GM12892 (cell line): ENCODE results near the gene DEXI.
"Not testable (repeated sequence)": the region's sequence is repeated elsewhere in the genome, so short reads cannot be mapped to it uniquely, and the experiment has no call there.

ENCODE experiments used
- DNase-seq: peaks from one replicate; pipeline ENCODE4 v3.0.0; 2011; ENCODE audit not compliant: insufficient read length
- FAIRE-seq: peaks from 2 replicates; lab custom pipeline; 2011; peaks lifted over from hg19 to GRCh38; lab: Jason Lieb, UNC
- POLR2A ChIP-seq: IDR thresholded peaks from 2 replicates; pipeline ENCODE4 v1.6.1; 2011; ENCODE audit warnings: low read depth, low read length, control low read depth
- POLR2AphosphoS5 ChIP-seq: IDR thresholded peaks from 2 replicates; pipeline ENCODE4 v1.6.1; 2011; ENCODE audit warnings: low read depth, low read length, control low read depth
- TAF1 ChIP-seq: IDR thresholded peaks from 2 replicates; pipeline ENCODE4 v1.6.1; 2011; ENCODE audit warnings: low read depth, mild to moderate bottlenecking, control low read depth, low read length, borderline replicate concordance

DEXI gene

GRCh38 chr16:10931134-10931533, 11.1 kb downstream of the DEXI start:
- no peak for FAIRE-seq
- DNase-seq, result no peak
- no peak for TF ChIP-seq POLR2AphosphoS5

GRCh38 chr16:10930755-10931093, 11.5 kb downstream of the DEXI start:
- TF ChIP-seq TAF1 (no peak), POLR2AphosphoS5 (peak; percentile 56; the same call in 1 of the 2 replicates), POLR2A (no peak)
- DNase-seq (no peak), FAIRE-seq (no peak)

- FAIRE-seq (no peak), DNase-seq (no peak)
- TF ChIP-seq POLR2A (peak; percentile 60), TAF1 (no peak), POLR2AphosphoS5 (peak; percentile 77)
These were observed 12.2 kb downstream of the DEXI start for GRCh38 chr16:10929853-10930754.

DNA sequence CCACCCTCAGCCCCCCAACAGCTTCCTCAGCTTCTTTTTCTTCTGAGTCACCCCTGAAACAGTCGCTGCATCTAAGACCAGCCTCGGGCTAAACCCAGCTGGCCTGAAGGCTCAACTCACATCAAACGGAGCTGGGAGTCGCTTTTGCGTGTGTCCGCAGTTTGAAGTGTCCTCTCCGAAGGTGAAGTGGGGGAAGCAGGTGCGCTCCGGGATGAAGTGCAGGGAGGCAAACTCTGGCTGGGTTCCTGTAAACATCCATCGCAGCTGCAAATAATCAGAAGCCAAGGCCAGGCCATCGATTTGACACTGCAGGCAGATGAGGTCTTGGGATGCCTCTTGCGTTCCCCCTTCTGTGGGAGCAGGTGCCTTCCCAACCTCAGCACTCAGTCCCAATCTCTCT, 13.2 kb downstream of the DEXI start:
- not testable (repeated sequence) for FAIRE-seq, DNase-seq

DNA sequence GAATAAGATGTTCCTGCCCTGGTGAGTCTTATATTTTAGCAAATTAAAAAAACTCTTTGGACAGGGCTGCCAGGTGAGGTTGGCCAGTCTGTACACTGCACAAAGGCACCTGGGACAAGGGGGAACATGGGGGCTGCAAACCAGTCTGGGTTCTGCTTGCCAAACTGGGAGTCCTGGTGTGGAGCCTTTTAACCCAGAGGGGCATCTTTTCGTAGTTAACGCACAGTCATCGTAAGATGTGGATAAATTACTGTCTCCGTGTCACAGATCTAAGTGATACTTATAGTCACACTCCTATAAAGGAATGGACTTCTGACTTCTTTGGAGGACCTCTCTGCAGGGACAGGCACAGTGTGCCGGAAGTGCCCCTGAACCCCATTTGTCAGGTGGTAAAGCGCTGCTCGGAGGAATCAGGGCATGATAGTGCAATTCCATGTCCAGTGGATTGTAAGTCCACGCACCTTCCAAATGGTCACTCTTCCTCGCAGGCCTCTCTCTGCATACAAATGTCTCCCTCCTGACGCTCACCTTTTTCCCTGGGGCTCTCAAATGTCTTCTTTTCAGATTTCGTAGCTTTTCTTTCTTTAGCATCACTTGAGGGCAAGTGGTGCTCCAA, 14.7 kb downstream of the DEXI start:
- TF ChIP-seq POLR2A, result 0 out of 2 replicates have a peak, but pooled peaks have one; percentile 16
- TF ChIP-seq POLR2AphosphoS5, result peak; percentile 80
- TF ChIP-seq TAF1, result no peak
- FAIRE-seq (no peak), DNase-seq (no peak)

GRCh38 chr16:10926867-10927266, 15.4 kb downstream of the DEXI start:
- DNase-seq, result no peak
- peak; percentile 52; the same call in 1 of the 2 replicates for TF ChIP-seq POLR2AphosphoS5
- no peak for TF ChIP-seq TAF1
- no peak for FAIRE-seq

DNA sequence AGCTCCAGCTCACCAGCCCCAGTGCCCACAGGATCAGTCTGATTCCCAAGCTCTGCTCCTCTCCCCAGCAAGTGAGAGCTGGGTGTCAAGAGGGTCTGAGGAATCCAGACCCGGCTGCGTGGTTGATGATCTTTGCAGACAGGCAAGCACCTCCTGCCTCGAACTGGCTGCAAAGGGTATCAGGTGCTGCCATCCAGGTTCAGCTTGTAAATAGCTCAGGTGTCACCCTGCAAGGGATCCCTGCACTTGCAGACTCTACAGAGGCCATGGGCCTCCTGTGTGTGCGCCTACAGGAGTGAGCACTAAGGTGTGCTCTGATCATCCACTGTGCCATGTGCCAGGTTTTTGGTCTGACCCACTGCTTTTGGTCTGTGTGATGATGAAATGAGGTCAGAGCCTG, 16.2 kb downstream of the DEXI start:
- DNase-seq (no peak), FAIRE-seq (no peak)
- TF ChIP-seq TAF1 (no peak), POLR2AphosphoS5 (peak; percentile 80), POLR2A (peak; percentile 31; the same call in 1 of the 2 replicates)

DNA sequence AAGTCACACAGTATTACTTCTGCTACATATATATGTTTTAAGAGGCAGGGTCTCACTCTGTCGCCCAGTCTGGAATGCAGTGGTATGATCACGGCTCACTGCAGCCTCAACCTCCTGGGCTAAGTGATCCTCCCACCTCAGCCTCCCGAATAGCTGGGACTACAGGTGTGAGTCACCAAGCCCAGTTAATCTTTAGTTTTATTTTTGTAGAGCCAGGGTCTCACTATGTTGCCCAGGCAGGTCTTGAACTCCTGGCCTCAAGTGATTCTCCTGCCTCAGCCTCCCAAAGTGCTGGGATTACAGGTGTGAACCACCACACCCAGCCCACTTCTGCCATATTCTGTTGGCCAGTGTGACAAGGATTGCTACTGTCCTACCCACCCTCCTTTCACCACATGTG, 17.0 kb downstream of the DEXI start:
- FAIRE-seq, DNase-seq: not testable (repeated sequence)

DNA sequence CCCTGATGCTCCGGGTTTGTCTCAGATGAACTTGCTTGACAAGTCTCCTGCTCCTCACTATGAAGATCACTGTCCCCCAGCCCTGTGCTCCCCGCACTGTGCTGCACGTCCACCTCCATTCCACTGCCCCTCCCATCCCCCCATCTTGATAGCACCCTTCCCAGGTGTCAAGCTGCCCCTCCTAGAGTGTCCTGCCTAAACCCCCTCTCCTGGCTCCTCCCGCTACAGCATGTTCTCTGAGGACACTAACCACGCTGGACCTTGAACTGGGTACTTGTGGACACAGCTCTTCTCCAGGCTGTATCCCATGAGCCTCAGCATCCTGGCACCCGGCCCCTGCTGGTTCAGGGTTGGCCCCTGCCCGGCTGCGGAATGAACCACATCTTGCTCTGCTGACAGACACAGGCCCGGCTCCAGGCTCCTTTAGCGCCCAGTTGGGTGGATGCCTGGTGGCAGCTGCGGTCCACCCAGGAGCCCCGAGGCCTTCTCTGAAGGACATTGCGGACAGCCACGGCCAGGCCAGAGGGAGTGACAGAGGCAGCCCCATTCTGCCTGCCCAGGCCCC, 18.5 kb downstream of the DEXI start:
- no peak for FAIRE-seq
- TF ChIP-seq TAF1 (no peak), POLR2AphosphoS5 (no peak), POLR2A (no peak)
- no peak for DNase-seq

- no peak for FAIRE-seq
These were observed 19.1 kb downstream of the DEXI start for GRCh38 chr16:10923146-10923649.

GRCh38 chr16:10922328-10923145, 19.7 kb downstream of the DEXI start:
- DNase-seq (no peak), FAIRE-seq (no peak)
- no peak for TF ChIP-seq POLR2AphosphoS5
- TF ChIP-seq POLR2A, result 0 out of 2 replicates have a peak, but pooled peaks have one; percentile 19

More at GRCh38 chr16:10923146-10923649, 19.1 kb downstream of the DEXI start:
- TF ChIP-seq POLR2A (no peak), POLR2AphosphoS5 (no peak), TAF1 (no peak)
- no peak for DNase-seq
